HepG2 (cell line): ENCODE measurements around the gene ACSL3. TPM values are rescaled to one million over a fixed set of nuclear protein-coding genes. Genes with fewer than 3 reads are reported as not detected.

Experiments used
- DNMT3B ChIP-seq: conservative IDR thresholded peaks from 2 replicates; pipeline ENCODE4 v1.6.1; 2016; ENCODE audit warnings: missing biosample characterization, control low read depth
- KIAA2018 ChIP-seq: sonication (generic); formaldehyde crosslinking; IDR thresholded peaks from 2 replicates; pipeline ENCODE4 v1.5.0; 2020; ENCODE audit warnings: mild to moderate bottlenecking, missing genetic modification reagents, borderline replicate concordance
- LRRFIP1 ChIP-seq: sonication (generic); formaldehyde crosslinking; conservative IDR thresholded peaks from 2 replicates; pipeline ENCODE4 v1.4.0; 2020; ENCODE audit warnings: missing genetic modification reagents
- MAFK ChIP-seq, 2 experiments: IDR thresholded peaks in 1 of 2; conservative IDR thresholded peaks in 1 of 2; 2 replicates each; pipeline ENCODE4 v1.6.1; 2011; ENCODE audit warnings: improper control_type of control experiment in 2 of 2, low read length in 2 of 2
- MIER3 ChIP-seq: IDR thresholded peaks from 2 replicates; pipeline ENCODE4 v1.6.1; 2016; ENCODE audit warnings: missing compliant biosample characterization, borderline replicate concordance
- MTA1 ChIP-seq: sonication (generic); formaldehyde crosslinking; IDR thresholded peaks from 2 replicates; pipeline ENCODE4 v1.4.0; 2020; ENCODE audit warnings: missing genetic modification reagents, mild to moderate bottlenecking, borderline replicate concordance
- NR1H2 ChIP-seq: sonication (generic); formaldehyde crosslinking; IDR thresholded peaks from 2 replicates; pipeline ENCODE4 v1.8.1; 2022; ENCODE audit warnings: low read depth, missing genetic modification reagents, borderline replicate concordance
- PBX3 ChIP-seq: sonication (generic); formaldehyde crosslinking; IDR thresholded peaks from 2 replicates; pipeline ENCODE4 v1.8.1; 2023; ENCODE audit warnings: missing genetic modification reagents, inconsistent platforms, borderline replicate concordance
- PCBP2 ChIP-seq: fragments of 200-400 bp; formaldehyde crosslinking; optimal IDR thresholded peaks from 2 replicates; pipeline ENCODE3; 2018; ENCODE audit warnings: low read length, low read depth; ENCODE audit not compliant: poor library complexity, severe bottlenecking
- PLSCR1 ChIP-seq: sonication (generic); formaldehyde crosslinking; IDR thresholded peaks from 2 replicates; pipeline ENCODE4 v1.5.0; 2020; ENCODE audit warnings: missing genetic modification reagents, mild to moderate bottlenecking, borderline replicate concordance
- TBL1XR1 ChIP-seq: fragments of 150-350 bp; IDR thresholded peaks from 2 replicates; pipeline ENCODE4 v1.6.1; 2014; ENCODE audit warnings: borderline replicate concordance, low read length; ENCODE audit not compliant: partially characterized antibody
- TCF7 ChIP-seq: sonication (generic); IDR thresholded peaks from 2 replicates; pipeline ENCODE4 v1.6.1; 2016; ENCODE audit warnings: antibody characterized with exemption, low read depth
- ZNF264 ChIP-seq: sonication (generic); formaldehyde crosslinking; IDR thresholded peaks from 2 replicates; pipeline ENCODE4 v1.4.0; 2020; ENCODE audit warnings: missing genetic modification reagents
- ZNF619 ChIP-seq: sonication (generic); formaldehyde crosslinking; IDR thresholded peaks from 2 replicates; pipeline ENCODE4 v1.4.0; 2020; ENCODE audit warnings: mild to moderate bottlenecking, missing genetic modification reagents
- ZNF747 ChIP-seq: sonication (generic); formaldehyde crosslinking; IDR thresholded peaks from 2 replicates; pipeline ENCODE4 v1.8.1; 2023; ENCODE audit warnings: missing genetic modification reagents, mild to moderate bottlenecking, borderline replicate concordance
- ZSCAN30 ChIP-seq: sonication (generic); formaldehyde crosslinking; IDR thresholded peaks from 2 replicates; pipeline ENCODE4 v1.5.0; 2020; ENCODE audit warnings: mild to moderate bottlenecking, missing genetic modification reagents
- polyA plus RNA-seq, 8 experiments: library from polyadenylated mRNA; depleted of rRNA in 3 of 8; stranded (reverse) in 7 of 8; unstranded in 1 of 8; fragments of >200 nt; fragmentation: Illumina TruSeq in 4 of 8; extraction: Trizol in 4 of 8; gene quantifications; 2 replicates each; pipeline versions ENCODE4 v1.2.1 to v1.2.3, GENCODE V29; 2011 to 2016; ENCODE audit warnings: low read depth in 4 of 8, missing spikeins in 1 of 8, mixed read lengths in 1 of 8; ENCODE audit not compliant: insufficient read depth in 1 of 8
- total RNA-seq, 5 experiments: library from RNA; depleted of rRNA; stranded (reverse); fragments of >200 nt; fragmentation: Illumina TruSeq; extraction: Trizol; gene quantifications; 2 replicates each; pipeline ENCODE4 v1.2.3, GENCODE V29; 2016; ENCODE audit warnings: low read depth in 1 of 5

Gene ACSL3
- total and polyA plus RNA-seq, 2 of the 13 experiments (the other 11 are each of a cell fraction or from before 2014, with no cell fraction given) = 305 to 365 TPM

- TF ChIP-seq KIAA2018 (CRISPR knock-in tag) (no peak), ZSCAN30 (CRISPR knock-in tag) (no peak), DNMT3B (CRISPR knock-in tag) (no peak), TCF7 (peak; percentile 44), PBX3 (CRISPR knock-in tag) (no peak), PLSCR1 (CRISPR knock-in tag) (no peak), TBL1XR1 (peak; percentile 85), LRRFIP1 (no peak), ZNF264 (CRISPR knock-in tag) (peak; percentile 65; the same call in 1 of the 2 replicates), MAFK (conservative IDR thresholded peaks at IDR 0.05 in 1 of 2, IDR thresholded peaks at IDR 0.05 in 1 of 2; ENCODE audit: low read length in 2 of 2) (no peak; a peak in 1 of 4 replicates), PCBP2 (no peak), MIER3 (CRISPR knock-in tag) (no peak), ZNF747 (CRISPR knock-in tag) (no peak), MTA1 (CRISPR knock-in tag) (no peak), ZNF619 (CRISPR knock-in tag) (no peak), NR1H2 (no peak; the same call in 1 of the 2 replicates)
Observed at GRCh38 chr2:222859786-222860612, 837 bp upstream of the ACSL3 start (continued).
